Kidney epithelial cell (primary cell): Measurements from ENCODE around the gene PHF20. TPM values are rescaled to one million over a fixed set of nuclear protein-coding genes. Genes with fewer than 3 reads are reported as not detected.

ENCODE experiments used
- DNase-seq: peaks from one replicate; pipeline ENCODE4 v3.0.0-alpha.2; 2010; ENCODE audit warnings: low read depth
- H3K27me3 ChIP-seq: 2 replicates; pipeline ENCODE4 v1.6.0; 2011; ENCODE audit warnings: low read length; ENCODE audit not compliant: control insufficient read depth, insufficient read depth
- H3K36me3 ChIP-seq: 2 replicates; pipeline ENCODE4 v1.5.1; 2011; ENCODE audit warnings: low read length; ENCODE audit not compliant: control insufficient read depth, insufficient read depth
- H3K4me3 ChIP-seq: 2 replicates; pipeline ENCODE4 v1.5.1; 2011; ENCODE audit warnings: low read depth, mild to moderate bottlenecking, control low read depth, low read length
- total RNA-seq: library from RNA; depleted of rRNA; stranded (reverse); fragments of >200 nt; gene quantifications from 2 replicates; pipeline ENCODE4 v1.2.3, GENCODE V29; 2015
- TF ChIP-seq, protein P1 (sequence below): IDR thresholded peaks from 2 replicates; pipeline ENCODE4 v1.5.1; 2011; ENCODE audit warnings: mild to moderate bottlenecking, moderate library complexity, low read length, control low read depth, inconsistent platforms; ENCODE audit not compliant: insufficient read depth, poor library complexity, severe bottlenecking

Gene PHF20
- total RNA-seq, 1 donor from 2014 or later, result 39.0 TPM

DNA sequence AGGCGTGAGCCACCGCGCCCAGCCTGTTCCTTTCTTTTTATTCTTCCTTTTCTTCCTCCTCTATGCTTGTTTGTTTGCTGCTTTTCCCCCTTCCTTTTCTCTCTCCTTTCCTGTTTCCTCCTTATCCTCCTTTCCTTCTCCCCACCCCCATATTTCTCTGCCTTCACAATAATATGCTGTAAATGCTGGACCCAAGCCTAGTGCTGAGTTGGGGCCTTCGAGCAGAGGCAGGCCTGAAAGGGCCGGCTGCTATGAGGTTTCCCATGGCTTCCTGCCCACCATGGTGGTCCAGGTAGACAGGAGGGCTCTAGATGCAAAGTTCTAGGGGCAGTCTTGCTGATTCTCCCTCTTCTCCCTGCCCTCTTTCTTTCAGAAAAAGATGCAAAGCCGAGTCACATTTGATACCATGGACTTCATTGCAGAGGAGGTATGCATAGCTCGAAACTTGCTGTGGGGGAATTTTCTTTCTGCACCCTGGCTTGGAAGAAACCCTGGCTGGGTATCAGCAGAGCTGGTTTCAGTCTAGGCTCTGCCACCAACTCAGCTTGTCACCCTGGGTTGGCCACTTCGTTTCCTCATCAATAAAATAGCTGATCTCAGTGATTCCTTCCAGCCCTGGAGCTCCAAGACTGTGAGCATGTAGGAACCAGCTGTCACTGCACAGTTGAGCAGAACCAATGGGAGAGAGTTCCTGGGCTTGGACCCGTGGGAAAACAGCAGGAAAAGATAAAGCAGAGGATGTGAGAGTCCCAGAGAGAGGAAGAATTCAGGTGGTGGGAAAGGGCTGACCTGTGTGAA lies 204.0 kb downstream of the PHF20 start:
- no peak overlapping the region for H3K4me3 ChIP-seq
- no peaks in the 10 kb centered on the region for H3K27me3 ChIP-seq
- DNase-seq, result no peak
- TF ChIP-seq, protein P1, sequence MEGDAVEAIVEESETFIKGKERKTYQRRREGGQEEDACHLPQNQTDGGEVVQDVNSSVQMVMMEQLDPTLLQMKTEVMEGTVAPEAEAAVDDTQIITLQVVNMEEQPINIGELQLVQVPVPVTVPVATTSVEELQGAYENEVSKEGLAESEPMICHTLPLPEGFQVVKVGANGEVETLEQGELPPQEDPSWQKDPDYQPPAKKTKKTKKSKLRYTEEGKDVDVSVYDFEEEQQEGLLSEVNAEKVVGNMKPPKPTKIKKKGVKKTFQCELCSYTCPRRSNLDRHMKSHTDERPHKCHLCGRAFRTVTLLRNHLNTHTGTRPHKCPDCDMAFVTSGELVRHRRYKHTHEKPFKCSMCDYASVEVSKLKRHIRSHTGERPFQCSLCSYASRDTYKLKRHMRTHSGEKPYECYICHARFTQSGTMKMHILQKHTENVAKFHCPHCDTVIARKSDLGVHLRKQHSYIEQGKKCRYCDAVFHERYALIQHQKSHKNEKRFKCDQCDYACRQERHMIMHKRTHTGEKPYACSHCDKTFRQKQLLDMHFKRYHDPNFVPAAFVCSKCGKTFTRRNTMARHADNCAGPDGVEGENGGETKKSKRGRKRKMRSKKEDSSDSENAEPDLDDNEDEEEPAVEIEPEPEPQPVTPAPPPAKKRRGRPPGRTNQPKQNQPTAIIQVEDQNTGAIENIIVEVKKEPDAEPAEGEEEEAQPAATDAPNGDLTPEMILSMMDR, result no peak
- no peaks in the 10 kb centered on the region for H3K36me3 ChIP-seq

GRCh38 chr20:35978041-35978513 lies 206.3 kb downstream of the PHF20 start:
- DNase-seq, result no peak
- Histone ChIP-seq H3K36me3 (no peaks in the 10 kb centered on the region), H3K4me3 (no peak overlapping the region), H3K27me3 (no peaks in the 10 kb centered on the region)
- TF ChIP-seq, protein P1, result no peak

- DNase-seq, result no peak
- Histone ChIP-seq H3K36me3 (no peaks in the 10 kb centered on the region), H3K27me3 (no peaks in the 10 kb centered on the region), H3K4me3 (no peak overlapping the region)
- TF ChIP-seq, protein P1, result no peak
These were observed 207.7 kb downstream of the PHF20 start for GRCh38 chr20:35979544-35979943.

DNA sequence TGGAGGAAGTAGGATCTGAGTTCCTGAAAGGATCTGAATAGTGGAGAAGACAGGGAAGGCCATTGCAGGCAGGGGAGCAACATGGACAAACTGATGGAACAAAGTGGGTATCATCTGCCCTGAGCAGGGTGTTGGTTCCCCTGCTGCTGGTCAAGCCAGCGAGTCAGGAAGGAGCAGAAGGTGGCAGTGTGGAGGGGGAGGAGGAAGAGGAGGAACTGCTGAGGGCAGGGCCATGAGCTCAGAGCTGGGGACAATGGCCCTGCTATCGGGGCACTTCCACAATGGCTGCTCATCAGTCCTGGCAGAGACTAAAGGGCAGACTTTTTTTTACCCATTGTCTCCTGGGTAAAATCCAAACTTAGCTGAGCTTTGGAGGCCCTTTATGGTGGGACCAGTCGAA lies 210.2 kb downstream of the PHF20 start:
- DNase-seq, result no peak
- Histone ChIP-seq H3K36me3 (no peaks in the 10 kb centered on the region), H3K4me3 (no peak overlapping the region), H3K27me3 (no peaks in the 10 kb centered on the region)
- TF ChIP-seq, protein P1, result no peak

DNA sequence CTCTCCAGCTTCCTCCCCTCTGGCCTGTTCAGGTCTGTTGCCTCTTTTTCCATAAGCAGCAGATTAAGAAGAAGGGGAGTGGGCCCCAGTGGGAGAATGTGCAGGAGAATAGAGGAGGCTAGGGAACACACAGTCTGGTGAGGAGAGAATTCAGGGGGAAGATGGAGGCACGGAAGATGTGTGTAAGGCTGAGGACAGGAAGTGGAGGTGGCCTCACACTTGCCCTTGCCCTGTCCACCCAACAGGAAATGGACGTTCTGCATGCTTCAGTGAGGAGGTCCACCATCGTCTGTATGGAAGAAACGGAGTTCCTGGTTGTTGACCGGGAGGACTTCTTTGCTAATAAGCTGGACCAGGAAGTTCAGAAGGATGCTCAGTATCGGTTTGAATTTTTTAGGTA lies 212.6 kb downstream of the PHF20 start:
- no peaks in the 10 kb centered on the region for H3K36me3 ChIP-seq
- DNase-seq, result no peak
- H3K27me3 ChIP-seq, result no peaks in the 10 kb centered on the region
- TF ChIP-seq, protein P1, result no peak
- H3K4me3 ChIP-seq, result no peak overlapping the region

DNA sequence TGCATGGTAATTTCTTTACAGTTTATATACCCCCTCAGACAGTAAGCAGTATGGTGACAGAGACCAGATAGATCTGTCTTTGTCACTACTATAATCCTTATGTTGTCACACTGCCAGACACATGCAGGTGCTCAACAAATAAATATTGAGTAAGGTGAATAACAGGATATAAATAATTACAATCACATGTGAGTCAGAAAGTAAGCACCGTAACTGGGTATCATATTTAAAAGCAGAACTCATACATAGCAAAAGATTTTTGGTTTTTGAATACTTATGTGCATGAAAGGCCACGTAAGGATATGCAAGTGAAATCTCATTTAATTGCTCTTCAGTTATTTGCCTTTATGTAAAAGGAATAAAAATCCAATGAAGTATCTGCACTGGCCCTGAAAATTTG lies 214.0 kb downstream of the PHF20 start:
- DNase-seq, result no peak
- TF ChIP-seq, protein P1, result no peak

More for the DNA sequence above, 214.0 kb downstream of the PHF20 start:
- Histone ChIP-seq H3K4me3 (no peak overlapping the region), H3K36me3 (no peaks in the 10 kb centered on the region), H3K27me3 (no peaks in the 10 kb centered on the region)
